ENCODE measurements around the gene DSCAM. TPM values are rescaled to one million over a fixed set of nuclear protein-coding genes. Genes with fewer than 3 reads are reported as not detected.

DSCAM gene
- total RNA-seq, 1 experiment from 2014 or later: not detected

- in situ Hi-C loops (cut with HindIII; ENCODE audit: low sequenced_read_pairs): no loop called here
- DNase-seq (ENCODE audit: low spot score): peak; percentile 31
Observed at GRCh38 chr21:40684726-40685125, 162.2 kb downstream of the DSCAM start.

GRCh38 chr21:40683349-40683748 is 163.6 kb downstream of the DSCAM start:
- in situ Hi-C loops (cut with HindIII; ENCODE audit: low sequenced_read_pairs): no loop called here
- DNase-seq (ENCODE audit: low spot score): no peak

- DNase-seq (ENCODE audit: low spot score): no peak
- in situ Hi-C loops (cut with HindIII; ENCODE audit: low sequenced_read_pairs): no loop called here
Observed at GRCh38 chr21:40681164-40681859, 165.6 kb downstream of the DSCAM start.

GRCh38 chr21:40680311-40680710 is 166.6 kb downstream of the DSCAM start:
- in situ Hi-C loops (cut with HindIII; ENCODE audit: low sequenced_read_pairs): no loop called here
- no peak for DNase-seq (ENCODE audit: low spot score)

GRCh38 chr21:40678681-40679284 is 168.2 kb downstream of the DSCAM start:
- no peak for DNase-seq (ENCODE audit: low spot score)
- in situ Hi-C loops (cut with HindIII; ENCODE audit: low sequenced_read_pairs): no loop called here

GRCh38 chr21:40675017-40675416 is 171.9 kb downstream of the DSCAM start:
- no peak for DNase-seq (ENCODE audit: low spot score)
- in situ Hi-C loops (cut with HindIII; ENCODE audit: low sequenced_read_pairs): no loop called here

- in situ Hi-C loops (cut with HindIII; ENCODE audit: low sequenced_read_pairs): no loop called here
- no peak for DNase-seq (ENCODE audit: low spot score)
Observed at GRCh38 chr21:40672602-40673001, 174.4 kb downstream of the DSCAM start.

GRCh38 chr21:40671716-40672115 is 175.2 kb downstream of the DSCAM start:
- in situ Hi-C loops (cut with HindIII; ENCODE audit: low sequenced_read_pairs): no loop called here
- DNase-seq (ENCODE audit: low spot score): no peak

- in situ Hi-C loops (cut with HindIII; ENCODE audit: low sequenced_read_pairs): no loop called here
- DNase-seq (ENCODE audit: low spot score): no peak
Observed at GRCh38 chr21:40668555-40669275, 178.2 kb downstream of the DSCAM start.

- no peak for DNase-seq (ENCODE audit: low spot score)
- in situ Hi-C loops (cut with HindIII; ENCODE audit: low sequenced_read_pairs): no loop called here
Observed at GRCh38 chr21:40667967-40668366, 179.0 kb downstream of the DSCAM start.

- no peak for DNase-seq (ENCODE audit: low spot score)
- in situ Hi-C loops (cut with HindIII; ENCODE audit: low sequenced_read_pairs): no loop called here
Observed at GRCh38 chr21:40662889-40663288, 184.1 kb downstream of the DSCAM start.

GRCh38 chr21:40660461-40660860 is 186.5 kb downstream of the DSCAM start:
- in situ Hi-C loops (cut with HindIII; ENCODE audit: low sequenced_read_pairs): no loop called here
- DNase-seq (ENCODE audit: low spot score): no peak

GRCh38 chr21:40658311-40658710 is 188.6 kb downstream of the DSCAM start:
- in situ Hi-C loops (cut with HindIII; ENCODE audit: low sequenced_read_pairs): no loop called here
- no peak for DNase-seq (ENCODE audit: low spot score)

GRCh38 chr21:40652436-40652835 is 194.5 kb downstream of the DSCAM start:
- DNase-seq (ENCODE audit: low spot score): no peak
- in situ Hi-C loops (cut with HindIII; ENCODE audit: low sequenced_read_pairs): no loop called here

- in situ Hi-C loops (cut with HindIII; ENCODE audit: low sequenced_read_pairs): no loop called here
- no peak for DNase-seq (ENCODE audit: low spot score)
Observed at GRCh38 chr21:40647706-40648105, 199.3 kb downstream of the DSCAM start.

GRCh38 chr21:40646651-40647050 is 200.3 kb downstream of the DSCAM start:
- in situ Hi-C loops (cut with HindIII; ENCODE audit: low sequenced_read_pairs): no loop called here

GRCh38 chr21:40641042-40641441 is 205.9 kb downstream of the DSCAM start:
- in situ Hi-C loops (cut with HindIII; ENCODE audit: low sequenced_read_pairs): no loop called here
- DNase-seq (ENCODE audit: low spot score): no peak

More at GRCh38 chr21:40646651-40647050, 200.3 kb downstream of the DSCAM start:
- no peak for DNase-seq (ENCODE audit: low spot score)

- no peak for DNase-seq (ENCODE audit: low spot score)
- in situ Hi-C loops (cut with HindIII; ENCODE audit: low sequenced_read_pairs): no loop called here
Observed at GRCh38 chr21:40640266-40640789, 206.6 kb downstream of the DSCAM start.

GRCh38 chr21:40639616-40640194 is 207.3 kb downstream of the DSCAM start:
- in situ Hi-C loops (cut with HindIII; ENCODE audit: low sequenced_read_pairs): no loop called here
- no peak for DNase-seq (ENCODE audit: low spot score)

Data from G401 (cell line).